Omental fat pad (tissue), 4 donors: ENCODE measurements around the gene GALNT13. TPM values are rescaled to one million over a fixed set of nuclear protein-coding genes. Genes with fewer than 3 reads are reported as not detected.

ENCODE experiments used
- ATAC-seq: fragments of 150-250 bp; one replicate; pipeline ENCODE4 v1.9.1; 2016; ENCODE audit warnings: mild to moderate bottlenecking, moderate library complexity; ENCODE audit not compliant: low FRiP score
- DNase-seq: peaks from one replicate; pipeline ENCODE4 v3.0.0-alpha.2; 2019; ENCODE audit warnings: low spot score
- total RNA-seq, 4 donors: library from RNA; depleted of rRNA; stranded (reverse); fragments of >200 nt; gene quantifications; one replicate each; pipeline ENCODE4 v1.1.0, GENCODE V29; 2016
- TF ChIP-seq, protein P1 (sequence below), 3 donors: fragments of 450-650 bp; IDR thresholded peaks; one replicate each; pipeline ENCODE4 v1.5.1; 2016 to 2017; ENCODE audit warnings: antibody characterized with exemption in 3 of 3, mild to moderate bottlenecking in 3 of 3, moderate library complexity in 2 of 3

GALNT13 gene
- total RNA-seq, 4 donors from 2014 or later = 0.38 to 1.8 (median 0.54) TPM

DNA sequence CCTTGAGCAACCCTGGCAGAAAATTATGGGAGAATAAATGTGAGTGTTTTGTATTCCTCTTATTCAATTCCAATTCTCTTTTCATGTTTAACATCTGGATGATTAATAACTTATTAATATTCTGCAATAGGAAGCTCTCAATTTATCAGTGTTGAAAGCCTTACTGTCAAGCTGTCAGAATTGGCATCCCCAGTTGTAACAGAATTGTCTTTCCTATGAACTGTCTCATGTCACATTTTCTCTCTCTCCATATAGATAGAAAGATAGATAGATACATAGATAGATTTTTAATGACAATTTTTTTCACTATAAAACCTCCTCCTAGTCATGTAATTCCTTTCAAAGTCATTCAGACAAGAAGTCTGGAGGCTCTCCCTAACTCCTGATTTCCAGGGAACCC is 331.5 kb downstream of the GALNT13 start:
- TF ChIP-seq, protein P1, sequence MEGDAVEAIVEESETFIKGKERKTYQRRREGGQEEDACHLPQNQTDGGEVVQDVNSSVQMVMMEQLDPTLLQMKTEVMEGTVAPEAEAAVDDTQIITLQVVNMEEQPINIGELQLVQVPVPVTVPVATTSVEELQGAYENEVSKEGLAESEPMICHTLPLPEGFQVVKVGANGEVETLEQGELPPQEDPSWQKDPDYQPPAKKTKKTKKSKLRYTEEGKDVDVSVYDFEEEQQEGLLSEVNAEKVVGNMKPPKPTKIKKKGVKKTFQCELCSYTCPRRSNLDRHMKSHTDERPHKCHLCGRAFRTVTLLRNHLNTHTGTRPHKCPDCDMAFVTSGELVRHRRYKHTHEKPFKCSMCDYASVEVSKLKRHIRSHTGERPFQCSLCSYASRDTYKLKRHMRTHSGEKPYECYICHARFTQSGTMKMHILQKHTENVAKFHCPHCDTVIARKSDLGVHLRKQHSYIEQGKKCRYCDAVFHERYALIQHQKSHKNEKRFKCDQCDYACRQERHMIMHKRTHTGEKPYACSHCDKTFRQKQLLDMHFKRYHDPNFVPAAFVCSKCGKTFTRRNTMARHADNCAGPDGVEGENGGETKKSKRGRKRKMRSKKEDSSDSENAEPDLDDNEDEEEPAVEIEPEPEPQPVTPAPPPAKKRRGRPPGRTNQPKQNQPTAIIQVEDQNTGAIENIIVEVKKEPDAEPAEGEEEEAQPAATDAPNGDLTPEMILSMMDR (IDR thresholded peaks at IDR 0.05) = no peak
- ATAC-seq = no peak
- no peak for DNase-seq

DNA sequence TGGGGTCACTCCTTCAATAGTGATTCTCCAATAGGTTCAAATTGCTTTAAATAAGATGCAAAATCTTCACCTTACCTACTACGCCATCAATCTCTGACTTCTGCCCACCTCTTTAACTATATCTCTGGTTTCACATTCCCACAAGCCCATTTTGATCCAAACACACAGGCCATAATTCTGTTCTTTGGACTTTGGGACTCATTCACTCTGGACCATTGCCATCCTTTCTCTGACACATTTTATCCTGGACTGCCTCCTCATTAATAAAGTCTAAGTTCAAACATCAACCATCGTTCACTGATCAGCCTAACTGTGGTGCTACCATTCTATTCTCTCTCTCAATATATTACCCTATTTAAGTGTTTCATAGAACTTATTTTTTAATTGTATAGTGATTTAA is 332.2 kb downstream of the GALNT13 start:
- no peak for DNase-seq
- ATAC-seq = no peak
- TF ChIP-seq, protein P1 (IDR thresholded peaks at IDR 0.05) = no peak

DNA sequence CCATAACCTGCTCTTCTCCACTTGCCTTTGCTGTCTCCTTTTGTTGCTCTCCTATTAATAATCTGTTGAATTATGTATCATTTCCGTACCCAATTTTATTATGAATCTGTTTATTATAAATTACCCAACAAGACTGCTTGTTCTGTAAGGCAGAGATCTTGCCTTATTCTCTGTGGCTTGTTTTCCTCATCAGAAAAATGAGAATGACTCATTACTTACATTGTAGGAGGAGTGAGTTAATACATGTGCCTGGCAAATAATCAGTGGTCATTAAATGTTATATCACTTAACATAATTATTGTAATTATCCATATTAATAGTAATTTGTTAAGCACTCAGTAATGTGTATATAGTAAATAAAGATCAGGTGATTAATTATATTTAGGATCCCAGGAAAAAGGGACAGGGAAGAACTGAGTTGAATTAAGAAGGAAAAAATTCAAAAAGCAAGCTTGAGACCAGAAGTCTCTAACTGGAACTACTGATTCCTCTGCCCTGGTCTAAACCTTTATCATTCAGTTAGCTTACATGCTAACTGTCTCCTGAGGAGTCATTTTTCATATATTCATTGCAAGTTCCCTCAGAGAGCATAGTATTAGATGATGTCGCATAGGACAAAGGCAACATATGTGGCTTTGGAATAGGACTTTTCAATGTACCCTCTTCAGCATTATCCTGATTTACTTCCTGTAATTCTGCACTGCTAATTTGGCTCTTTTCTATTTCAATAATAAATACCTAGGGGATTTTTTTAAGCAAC is 335.7 kb downstream of the GALNT13 start:
- no peak for DNase-seq
- TF ChIP-seq, protein P1 (IDR thresholded peaks at IDR 0.05) = no peak
- no peak for ATAC-seq

DNA sequence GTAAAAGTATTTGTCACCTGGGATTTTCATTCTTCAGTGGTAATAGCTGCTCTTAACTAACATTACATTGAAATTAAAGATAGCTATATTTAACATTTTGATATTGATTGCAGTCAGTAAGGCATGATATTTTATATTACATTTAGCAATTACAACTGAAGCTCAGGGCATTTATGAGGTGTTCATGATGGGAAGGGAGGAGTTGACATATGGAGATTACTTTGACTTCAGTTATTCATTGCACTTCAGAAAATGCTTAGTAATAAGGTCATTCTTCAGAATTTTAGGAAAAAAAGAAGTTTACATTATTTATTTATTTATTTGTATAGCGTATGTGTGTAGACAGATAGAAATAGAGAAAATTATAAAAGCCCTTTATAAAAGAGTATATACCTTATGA is 352.0 kb downstream of the GALNT13 start:
- no peak for ATAC-seq

DNA sequence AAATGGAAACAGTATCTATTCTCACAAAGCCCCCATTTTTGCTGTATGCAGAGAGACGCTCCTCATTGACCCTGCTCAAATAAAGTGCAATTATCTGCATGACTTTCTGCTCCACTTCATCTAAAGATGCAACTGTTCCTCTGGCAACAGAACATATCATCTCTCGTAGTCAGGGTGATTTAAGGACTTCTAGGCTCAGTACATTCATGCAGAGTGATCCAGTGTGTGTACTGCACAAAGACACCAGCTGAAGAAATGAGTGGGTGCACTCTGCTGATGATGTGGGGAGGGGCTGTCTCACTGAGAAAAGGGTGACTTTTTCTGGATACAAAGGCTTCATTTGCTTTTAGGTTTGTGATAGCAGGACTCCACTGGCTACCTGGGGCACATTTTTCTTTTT is 355.2 kb downstream of the GALNT13 start:
- ATAC-seq (no peak), DNase-seq (no peak)
- TF ChIP-seq, protein P1 (IDR thresholded peaks at IDR 0.05) = no peak

More for the DNA sequence above, 352.0 kb downstream of the GALNT13 start:
- TF ChIP-seq, protein P1 (IDR thresholded peaks at IDR 0.05) = no peak
- DNase-seq = no peak

DNA sequence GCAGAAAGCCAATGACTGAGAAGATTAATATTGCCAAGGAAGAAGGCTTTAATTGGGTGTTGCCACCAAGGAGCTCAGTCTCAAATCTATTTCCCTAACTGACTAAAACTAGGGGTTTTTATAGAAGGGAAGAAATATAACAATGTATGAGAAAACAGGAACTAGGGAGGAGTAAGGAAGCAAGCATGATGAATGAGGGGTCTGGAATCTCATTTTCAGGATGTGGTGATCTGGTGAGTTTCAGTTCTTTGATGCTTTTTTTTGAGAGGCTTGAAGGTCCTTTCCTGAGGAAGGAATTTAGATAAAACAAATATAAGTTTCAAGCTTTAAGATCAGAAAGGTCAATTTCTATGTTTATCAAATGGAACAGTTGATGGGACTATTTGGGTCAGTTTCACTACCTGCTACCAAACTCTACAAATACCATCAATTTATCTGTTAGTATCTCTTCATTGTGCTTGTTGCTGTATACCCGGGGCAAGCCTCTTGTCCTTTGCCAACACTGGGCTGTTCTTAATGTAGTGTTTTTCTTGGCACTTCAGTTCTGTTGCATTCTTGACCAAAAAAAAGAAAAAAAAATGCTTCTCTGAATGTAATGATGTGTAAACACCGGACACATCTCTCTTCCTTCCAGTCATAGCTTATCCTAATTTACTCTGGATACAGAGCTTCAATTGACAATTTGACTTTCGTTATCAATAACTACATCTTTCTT is 357.0 kb downstream of the GALNT13 start:
- no peak for DNase-seq
- ATAC-seq = no peak
- TF ChIP-seq, protein P1 (IDR thresholded peaks at IDR 0.05) = no peak
